ENCODE results near the gene PCSK1. TPM values are rescaled to one million over a fixed set of nuclear protein-coding genes. Genes with fewer than 3 reads are reported as not detected.

The PCSK1 gene
- total and polyA plus RNA-seq, 2 of the 4 experiments (the other 2 are of a cell fraction) = not detected

DNA sequence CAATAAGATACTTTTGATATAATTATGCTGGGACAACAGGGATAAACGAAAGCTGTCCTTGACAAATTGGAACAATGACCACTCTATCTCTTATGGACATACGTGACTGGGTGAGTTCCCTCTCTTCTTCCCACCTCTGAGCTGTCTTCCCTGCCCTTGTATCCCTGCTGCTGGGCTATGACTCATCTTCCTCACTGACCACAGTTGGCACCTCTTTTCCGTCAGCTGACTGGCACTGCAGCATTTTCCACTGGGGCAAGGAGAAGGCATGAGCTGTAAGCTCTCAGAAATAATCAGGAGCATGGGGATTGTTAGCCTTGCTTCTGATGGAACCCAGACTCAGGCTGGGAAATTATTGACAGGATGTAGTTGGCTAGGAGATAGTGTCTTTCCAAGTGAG is 48.7 kb downstream of the PCSK1 start:
- in situ Hi-C loops (cut with MboI; ENCODE audit: low sequenced_read_pairs) = no loop called here
- Histone ChIP-seq H4K5ac (ENCODE audit: low read depth, low read length) (no peak overlapping the region), H3K4me3 (ENCODE audit: insufficient read depth, low read depth, low read length) (no peak overlapping the region), H2BK15ac (ENCODE audit: low read depth, low read length) (no peak overlapping the region), H2AK9ac (replicated peaks; ENCODE audit: low read depth, low read length, poor library complexity) (no peak overlapping the region), H3K56ac (ENCODE audit: extremely low read depth, insufficient read depth, low read length) (no peak overlapping the region), H3K27me3 (ENCODE audit: control insufficient read depth, insufficient read depth, low read length) (peaks cover 2% of the 10 kb centered on the region; the same call in 1 of the 2 replicates), H3K4me1 (ENCODE audit: control insufficient read depth, insufficient read depth, low read length) (peaks cover 6% of the 10 kb centered on the region; the same call in 1 of the 2 replicates), H4K20me1 (ENCODE audit: insufficient read depth, low read length) (no peaks in the 10 kb centered on the region), H3K4ac (ENCODE audit: low read depth, low read length) (no peak overlapping the region), H3K14ac (replicated peaks; ENCODE audit: low read depth, low read length) (no peak overlapping the region), H2BK20ac (ENCODE audit: low read depth, low read length) (no peak overlapping the region), H2BK5ac (ENCODE audit: low read depth, low read length, poor library complexity, severe bottlenecking) (no peak overlapping the region), H3K4me2 (ENCODE audit: low read depth, low read length) (no peak overlapping the region; the same call in 1 of the 2 replicates), H2AK5ac (ENCODE audit: low read depth, low read length) (no peak overlapping the region), H3K27ac (ENCODE audit: insufficient read depth, low read length) (no peak overlapping the region), H3K9me3 (ENCODE audit: control insufficient read depth, insufficient read depth, low read length) (no peaks in the 10 kb centered on the region), H3K9ac (ENCODE audit: low read depth, low read length) (no peak overlapping the region), H3K79me1 (ENCODE audit: low read depth in 1 of 2, low read length in 2 of 2) (no peaks in the 10 kb centered on the region), H4K8ac (ENCODE audit: low read depth in 2 of 2, low read length in 2 of 2) (no peak overlapping the region), H3K18ac (ENCODE audit: low read depth, low read length) (no peak overlapping the region), H3K36me3 (ENCODE audit: control insufficient read depth, insufficient read depth, low read length) (no peaks in the 10 kb centered on the region), H4K91ac (ENCODE audit: insufficient read depth, low read depth, low read length) (no peak overlapping the region), H3K23ac (ENCODE audit: low read depth, low read length) (no peak overlapping the region), H2BK120ac (ENCODE audit: low read depth, low read length) (no peak overlapping the region), H3K9me1 (ENCODE audit: insufficient read depth, low read length) (no peaks in the 10 kb centered on the region), H2AFZ (replicated peaks; ENCODE audit: low read length, poor library complexity) (no peak overlapping the region)
- intact Hi-C loops (cut with micrococcal nuclease) = no loop called here
- dilution Hi-C loops (cut with HindIII; ENCODE audit: low sequenced_read_pairs, unreplicated experiment) = no loop called here
- BruUV-seq (replicated peaks) = no TSS peak
- TF ChIP-seq RCOR1 (IDR thresholded peaks at IDR 0.05; ENCODE audit: insufficient replicate concordance, low read length) = no peak
- TF ChIP-seq, protein P1, sequence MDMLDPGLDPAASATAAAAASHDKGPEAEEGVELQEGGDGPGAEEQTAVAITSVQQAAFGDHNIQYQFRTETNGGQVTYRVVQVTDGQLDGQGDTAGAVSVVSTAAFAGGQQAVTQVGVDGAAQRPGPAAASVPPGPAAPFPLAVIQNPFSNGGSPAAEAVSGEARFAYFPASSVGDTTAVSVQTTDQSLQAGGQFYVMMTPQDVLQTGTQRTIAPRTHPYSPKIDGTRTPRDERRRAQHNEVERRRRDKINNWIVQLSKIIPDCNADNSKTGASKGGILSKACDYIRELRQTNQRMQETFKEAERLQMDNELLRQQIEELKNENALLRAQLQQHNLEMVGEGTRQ (IDR thresholded peaks at IDR 0.05; ENCODE audit: low read depth, low read length) = peak; percentile 82
- peak; percentile 39; the same call in 1 of the 2 replicates for TF ChIP-seq BHLHE40 (IDR thresholded peaks at IDR 0.05; ENCODE audit: low read depth, low read length)
- TF ChIP-seq, protein P2, sequence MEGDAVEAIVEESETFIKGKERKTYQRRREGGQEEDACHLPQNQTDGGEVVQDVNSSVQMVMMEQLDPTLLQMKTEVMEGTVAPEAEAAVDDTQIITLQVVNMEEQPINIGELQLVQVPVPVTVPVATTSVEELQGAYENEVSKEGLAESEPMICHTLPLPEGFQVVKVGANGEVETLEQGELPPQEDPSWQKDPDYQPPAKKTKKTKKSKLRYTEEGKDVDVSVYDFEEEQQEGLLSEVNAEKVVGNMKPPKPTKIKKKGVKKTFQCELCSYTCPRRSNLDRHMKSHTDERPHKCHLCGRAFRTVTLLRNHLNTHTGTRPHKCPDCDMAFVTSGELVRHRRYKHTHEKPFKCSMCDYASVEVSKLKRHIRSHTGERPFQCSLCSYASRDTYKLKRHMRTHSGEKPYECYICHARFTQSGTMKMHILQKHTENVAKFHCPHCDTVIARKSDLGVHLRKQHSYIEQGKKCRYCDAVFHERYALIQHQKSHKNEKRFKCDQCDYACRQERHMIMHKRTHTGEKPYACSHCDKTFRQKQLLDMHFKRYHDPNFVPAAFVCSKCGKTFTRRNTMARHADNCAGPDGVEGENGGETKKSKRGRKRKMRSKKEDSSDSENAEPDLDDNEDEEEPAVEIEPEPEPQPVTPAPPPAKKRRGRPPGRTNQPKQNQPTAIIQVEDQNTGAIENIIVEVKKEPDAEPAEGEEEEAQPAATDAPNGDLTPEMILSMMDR (conservative IDR thresholded peaks at IDR 0.05; ENCODE audit: low read depth, low read length) = no peak
- peak; percentile 64 for TF ChIP-seq FOS (IDR thresholded peaks at IDR 0.05; ENCODE audit: low read depth, low read length)
- WGBS, 2 experiments (ENCODE audit: extremely low coverage in 2 of 2, insufficient read length in 1 of 2) = 100% methylated on average over 1 of the region's 3 CpGs; no CpG with 5 or more reads in 1 of the 2 experiments
- DNase-seq (peak; percentile 67), ATAC-seq (ENCODE audit: low read depth) (peak; percentile 70)
- POLR2A ChIA-PET (ENCODE audit: unreplicated experiment) = no interaction called here
- CTCF ChIA-PET = no interaction called here
